Stimulated activated CD4-positive, alpha-beta T cell treated with anti-CD3 and anti-CD28 coated beads, Interleukin-4, amount 100 ng/mL, for 48 hours (primary cell): ENCODE data around the gene RSU1.

ENCODE experiments used
- DNase-seq, 2 donors: peaks; one replicate each; pipeline ENCODE4 v3.0.0-alpha.2; 2020; ENCODE audit warnings: low read depth in 2 of 2

Gene RSU1

DNA sequence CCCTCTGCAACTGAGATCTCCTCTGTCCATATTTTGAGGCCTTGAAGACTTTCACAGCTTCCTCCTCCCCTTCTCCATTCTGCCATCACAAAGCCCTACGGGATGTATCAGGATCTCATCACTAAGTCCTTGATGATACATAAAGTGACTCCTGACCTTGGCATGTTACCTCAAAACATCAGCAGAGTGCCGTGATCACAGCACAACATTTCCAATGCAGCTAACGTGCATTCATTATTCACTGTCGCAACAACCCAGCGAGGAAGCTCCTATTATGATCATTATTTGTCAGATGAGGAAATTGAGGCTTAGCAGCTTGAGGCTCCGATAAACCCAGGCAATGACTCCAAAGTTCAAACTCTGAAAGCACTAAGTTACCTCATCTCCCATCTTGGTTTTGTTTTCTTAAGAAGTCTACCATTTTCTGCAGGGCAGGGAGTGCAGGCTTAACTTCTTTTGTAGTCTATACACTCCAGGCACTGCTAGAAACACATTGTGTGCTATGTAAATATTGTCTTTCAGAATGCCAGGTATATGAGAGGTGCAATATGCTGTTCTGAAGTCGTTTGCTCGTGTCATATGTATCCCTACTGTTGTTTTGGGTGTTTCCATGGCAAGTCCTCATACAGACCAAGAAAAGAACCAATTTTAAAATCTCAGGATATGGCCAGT is 215.0 kb downstream of the RSU1 start:
- DNase-seq: no peak

DNA sequence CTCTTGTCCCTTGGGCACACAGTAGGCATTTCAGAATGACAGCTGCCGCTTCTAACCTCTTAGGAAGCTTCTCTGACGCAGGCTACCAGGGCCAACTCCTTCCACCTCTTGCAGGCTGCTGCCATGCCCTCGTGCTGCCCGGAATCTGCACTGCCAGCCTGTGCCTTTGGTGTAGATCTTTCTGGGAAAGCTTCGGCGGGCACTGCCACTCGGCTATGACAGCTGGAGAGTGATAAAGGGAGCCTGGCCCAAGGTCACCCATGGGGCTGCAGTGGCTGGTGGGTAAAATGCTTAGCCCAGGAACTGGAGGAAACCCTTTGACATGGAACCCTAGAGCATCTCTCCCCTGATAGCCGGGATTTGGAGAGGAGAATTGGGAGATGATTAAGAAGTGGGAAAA is 217.6 kb downstream of the RSU1 start:
- no peak for DNase-seq

DNA sequence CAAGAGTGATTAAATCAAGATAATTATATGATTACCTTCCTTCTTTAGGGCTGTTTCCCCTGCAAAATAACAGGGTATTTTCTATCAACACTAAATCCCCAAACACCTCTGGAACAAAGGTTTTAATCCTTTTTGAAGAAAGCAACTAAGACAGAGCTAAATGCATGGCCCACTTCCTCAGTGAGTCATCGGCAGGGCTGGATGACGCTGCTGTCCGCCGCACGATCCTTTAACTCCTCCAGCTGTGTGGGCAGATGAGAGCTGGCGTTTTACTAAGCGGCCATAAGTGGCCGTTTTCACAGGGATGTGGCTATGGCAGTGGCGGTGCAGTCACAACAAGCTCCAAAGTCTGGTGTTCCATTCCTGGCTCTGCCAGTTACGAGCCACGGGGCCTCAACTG is 219.6 kb downstream of the RSU1 start:
- DNase-seq: no peak

DNA sequence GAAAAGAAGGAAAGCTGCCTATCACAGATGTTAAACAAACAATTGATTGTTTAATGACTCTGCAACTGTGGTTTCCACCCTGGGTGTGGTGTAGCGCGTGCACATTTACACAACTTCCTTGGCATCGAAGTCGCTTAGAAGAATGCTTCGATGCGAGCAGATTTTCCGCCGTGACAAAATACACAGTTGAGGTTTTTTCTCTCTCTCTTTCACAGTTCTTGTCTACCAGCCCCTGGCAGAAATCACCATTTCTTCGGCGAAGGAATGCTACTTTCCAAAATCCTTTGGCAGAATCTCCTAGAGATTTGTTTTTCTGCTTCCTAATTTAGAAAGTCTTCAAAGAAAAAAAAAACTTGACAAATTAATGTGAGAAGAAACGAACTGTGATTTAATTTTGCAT is 224.8 kb downstream of the RSU1 start:
- no peak for DNase-seq

DNA sequence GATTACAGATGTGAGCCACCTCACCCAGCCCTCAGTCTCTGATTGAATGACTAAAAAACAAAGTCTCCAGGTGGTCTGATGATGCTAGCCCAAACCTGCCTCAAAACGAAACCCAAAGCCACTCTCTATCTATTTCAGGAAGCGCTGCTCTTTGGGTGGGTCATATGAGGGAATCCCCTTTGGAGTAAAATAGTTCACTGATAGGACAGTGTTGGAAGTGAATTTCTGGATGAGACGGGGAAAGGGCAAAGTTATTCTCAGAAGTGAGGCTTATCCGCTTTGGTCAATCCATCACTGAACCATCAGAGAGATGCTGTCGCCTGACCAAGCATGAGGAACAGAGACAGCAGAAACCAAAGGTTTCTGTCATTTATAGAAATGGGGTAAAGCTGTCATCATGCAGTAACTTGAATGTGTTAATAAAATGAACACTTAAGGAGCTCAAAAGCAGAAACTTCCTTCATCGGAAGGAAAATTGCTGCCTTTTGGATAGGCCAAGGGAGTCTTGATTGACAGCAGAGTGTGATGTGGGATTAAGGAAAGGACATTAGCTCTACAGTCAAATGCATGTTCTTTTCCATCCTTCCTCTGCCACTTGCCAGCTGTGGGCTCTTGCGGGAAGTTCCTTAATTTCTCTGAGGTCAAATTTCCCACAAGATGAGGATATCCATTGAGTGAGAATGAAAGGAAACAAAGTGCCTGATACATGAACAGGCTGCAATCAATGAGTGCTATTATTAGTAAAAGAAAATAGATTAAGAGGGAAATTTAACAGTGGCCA is 230.7 kb downstream of the RSU1 start:
- no peak for DNase-seq

DNA sequence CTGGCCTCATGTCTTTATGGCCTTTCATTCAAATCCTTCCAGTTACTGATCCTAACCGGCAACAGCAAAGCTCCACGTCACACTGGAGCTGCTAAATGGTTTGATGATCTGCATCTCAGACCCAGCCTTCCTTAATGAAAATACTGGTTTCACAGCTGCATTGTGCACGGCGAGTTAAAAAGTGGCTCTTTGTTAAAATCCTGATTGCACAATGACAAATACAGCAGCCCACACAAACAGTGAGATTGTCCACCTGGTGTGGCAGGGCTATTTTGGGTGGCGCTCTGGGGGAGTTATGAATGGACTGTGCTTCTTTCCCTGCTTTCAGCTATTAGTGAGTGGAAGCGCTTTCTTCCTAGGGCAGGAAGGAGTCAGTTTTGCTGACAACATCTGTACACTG is 232.1 kb downstream of the RSU1 start:
- no peak for DNase-seq

DNA sequence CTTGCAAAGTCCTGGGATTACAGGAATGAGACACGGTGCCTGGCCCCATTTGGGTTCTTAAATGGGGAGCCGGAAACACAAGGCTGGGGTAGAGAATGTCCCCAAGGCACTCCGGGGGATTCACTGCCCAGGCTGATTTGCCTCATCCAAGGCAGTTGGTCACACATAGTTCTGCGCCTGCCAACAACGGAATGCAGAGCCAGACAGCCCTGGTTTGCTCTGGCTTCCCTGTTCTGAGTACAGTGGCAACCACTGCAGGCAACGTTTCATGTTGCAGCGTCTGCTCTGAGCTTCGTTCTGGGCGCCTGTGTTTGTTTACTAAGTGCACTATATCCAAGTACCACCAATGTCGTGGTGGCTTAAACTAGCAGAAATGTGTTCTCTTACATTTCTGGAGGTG is 233.8 kb downstream of the RSU1 start:
- DNase-seq: no peak

DNA sequence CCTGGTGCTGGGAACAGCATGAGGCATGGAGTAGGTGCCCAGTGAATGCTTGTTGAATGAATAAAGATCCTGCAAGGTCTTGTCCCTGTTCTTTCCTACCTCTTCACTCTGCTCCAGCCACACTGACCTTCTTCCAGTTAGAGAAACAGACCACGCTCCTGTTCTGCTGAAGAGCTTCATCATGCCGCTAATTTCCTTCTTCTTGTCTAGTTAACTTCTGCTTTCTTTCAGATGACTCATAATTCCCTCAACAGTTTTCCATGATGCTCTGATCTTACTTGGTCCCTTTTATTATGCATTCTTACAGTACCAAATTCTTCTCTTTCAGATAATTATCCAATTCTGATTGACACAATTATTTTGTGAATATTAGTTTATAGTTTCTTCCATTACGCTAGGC is 236.0 kb downstream of the RSU1 start:
- no peak for DNase-seq

DNA sequence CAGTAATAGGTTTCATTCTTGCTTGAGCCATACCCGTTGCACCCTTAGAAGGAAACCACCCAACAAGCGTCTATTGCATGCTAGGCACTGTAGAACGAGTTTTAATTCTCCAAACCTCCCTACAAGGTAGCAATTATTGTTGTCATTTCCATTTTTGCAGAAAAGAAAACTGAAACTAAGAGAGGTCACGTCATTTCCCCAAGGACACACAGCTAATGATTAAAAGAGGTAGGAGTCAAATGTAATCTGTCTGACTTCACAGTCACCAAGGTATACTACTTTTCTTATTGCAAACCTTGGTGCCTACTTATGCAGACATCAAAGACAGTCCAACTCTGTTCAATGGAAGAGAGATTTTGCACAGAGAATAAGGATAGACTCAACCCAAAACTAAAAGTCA is 246.5 kb downstream of the RSU1 start:
- DNase-seq: no peak

DNA sequence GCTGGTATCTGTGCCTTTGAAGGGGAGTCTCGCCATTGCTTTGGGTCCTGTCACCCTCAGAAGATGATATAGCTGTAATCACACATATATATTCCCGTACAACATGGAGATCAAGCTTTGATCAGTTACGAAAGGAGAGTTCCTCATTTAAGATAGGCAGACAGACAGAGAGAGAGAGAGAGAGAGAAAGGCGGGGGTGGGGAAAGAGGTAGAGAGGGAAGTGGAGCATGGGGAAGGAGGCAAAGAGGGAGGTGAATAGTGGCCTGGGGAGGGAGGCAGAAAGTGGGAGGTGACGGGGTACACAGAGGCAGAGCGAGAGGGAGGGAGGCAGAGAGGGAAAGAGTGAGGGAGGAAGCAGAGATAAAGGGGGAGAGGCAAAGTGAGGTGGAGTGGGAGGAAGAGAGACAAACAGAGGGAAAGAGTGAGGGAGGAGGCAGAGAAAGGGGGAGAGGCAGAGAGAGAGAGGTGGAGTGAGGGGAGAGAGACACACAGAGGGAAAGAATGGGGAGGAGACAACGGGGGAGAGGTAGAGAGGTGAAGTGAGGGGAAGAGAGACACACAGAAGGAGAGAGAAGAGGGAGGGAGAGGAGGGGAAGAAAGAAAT is 250.9 kb downstream of the RSU1 start:
- DNase-seq: no peak

DNA sequence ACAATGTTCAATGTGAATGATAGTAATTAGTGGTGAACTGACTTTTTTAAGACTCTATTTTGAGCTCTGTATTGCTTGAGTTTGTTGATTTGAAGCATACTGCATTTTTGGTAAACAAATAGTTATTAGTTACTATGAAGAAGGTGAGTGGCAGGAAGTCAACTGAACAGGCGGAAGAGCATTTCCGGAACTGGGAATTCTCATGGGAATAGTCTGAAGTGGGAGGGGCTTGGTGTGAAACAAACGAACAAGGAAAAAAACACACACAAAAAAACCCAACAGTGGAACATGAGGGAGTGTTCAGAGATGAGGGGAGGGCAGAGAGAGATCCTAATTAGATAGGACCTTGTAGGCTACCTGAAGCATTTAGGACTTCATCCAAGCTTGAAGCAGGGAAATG is 251.6 kb downstream of the RSU1 start:
- no peak for DNase-seq

DNA sequence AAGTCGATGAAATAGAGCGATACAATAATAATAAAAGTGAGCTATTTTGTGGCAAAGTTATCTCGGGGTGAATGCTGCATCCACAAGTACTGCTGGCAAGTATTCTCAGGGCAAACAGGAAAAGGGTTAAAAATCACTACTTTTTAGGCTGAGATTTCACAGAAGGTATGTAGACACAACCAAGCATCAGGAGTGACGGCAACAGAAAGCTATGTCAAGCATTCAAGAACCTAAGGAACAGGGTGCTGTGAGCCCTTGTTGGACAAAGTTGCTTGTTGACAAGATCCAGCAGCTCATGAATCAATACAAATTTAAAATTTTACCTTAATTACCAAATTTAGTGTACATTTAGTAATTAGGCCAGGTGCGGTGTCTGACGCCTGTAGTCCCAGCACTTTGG is 254.3 kb downstream of the RSU1 start:
- DNase-seq: no peak

DNA sequence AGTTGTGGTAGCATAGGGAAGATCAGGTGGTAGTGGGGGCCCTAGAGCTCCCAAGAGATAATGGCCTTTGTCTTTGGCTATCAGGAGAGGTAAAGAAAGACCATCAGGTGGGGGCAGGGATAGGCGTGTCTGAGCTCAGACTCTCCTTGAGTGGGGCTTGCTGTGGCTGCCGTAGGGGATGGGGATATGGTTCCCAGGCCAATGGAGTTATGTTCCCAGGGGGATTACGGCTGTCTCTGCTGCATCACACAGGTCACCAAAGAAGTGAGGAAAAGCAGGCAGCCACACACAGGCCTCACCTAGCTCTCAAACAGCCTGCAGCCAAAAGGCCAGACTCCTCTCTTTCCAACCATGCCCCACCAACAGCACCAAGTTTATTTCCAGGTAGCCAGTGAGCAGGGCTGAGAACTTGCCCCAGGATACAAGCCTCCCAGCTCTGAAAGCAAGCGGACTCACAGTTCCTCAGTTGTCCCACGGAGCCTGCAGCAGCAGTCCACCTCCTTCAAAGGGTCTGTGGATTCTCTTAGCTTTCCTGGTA is 257.9 kb downstream of the RSU1 start:
- DNase-seq: no peak

DNA sequence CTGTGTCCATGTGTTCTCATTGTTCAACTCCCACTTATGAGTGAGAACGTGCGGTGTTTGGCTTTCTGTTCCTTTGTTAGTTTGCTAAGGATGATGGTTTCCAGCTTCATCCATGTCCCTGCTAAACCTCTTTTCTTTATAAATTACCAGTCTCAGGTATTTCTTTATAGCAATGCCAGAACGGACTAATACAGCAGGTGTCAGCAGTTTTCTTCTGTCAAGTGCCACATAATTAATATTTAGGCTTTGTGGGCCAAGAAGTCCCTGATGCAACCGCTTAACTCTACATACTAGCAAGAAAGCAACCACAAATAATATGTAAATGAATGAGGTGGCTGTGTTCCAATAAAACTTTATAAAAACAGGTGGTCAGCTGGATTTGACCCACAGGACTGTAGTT is 269.3 kb downstream of the RSU1 start:
- no peak for DNase-seq

DNA sequence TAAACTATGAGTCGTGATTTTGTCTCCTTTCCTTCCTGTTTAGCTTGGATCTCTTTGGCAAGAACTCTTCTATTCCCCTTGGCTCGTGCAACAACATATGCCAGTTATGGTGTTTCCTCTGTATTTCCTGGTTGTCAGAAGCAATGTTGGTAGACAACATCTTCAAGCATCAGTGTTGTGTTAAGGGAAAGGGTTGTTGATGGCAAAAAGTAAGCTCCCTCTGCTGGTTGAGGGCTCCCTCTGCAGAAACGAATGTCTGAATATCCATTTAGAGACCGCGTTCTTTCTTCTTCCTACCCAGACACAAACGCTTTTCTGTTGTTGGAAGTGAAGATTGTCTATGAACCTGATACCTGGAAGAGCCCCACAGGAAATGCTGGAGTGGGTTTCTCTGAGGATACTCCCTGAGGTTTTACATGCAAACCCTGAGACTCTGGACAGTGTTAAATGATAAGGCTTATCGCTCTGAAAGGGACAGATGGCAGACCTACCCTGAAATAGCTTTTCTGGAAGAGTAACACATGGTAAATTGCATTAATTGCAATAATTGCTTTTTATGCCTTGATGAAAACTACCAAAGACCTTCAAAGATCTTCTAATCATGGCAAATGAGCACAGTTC is 272.0 kb downstream of the RSU1 start:
- no peak for DNase-seq

DNA sequence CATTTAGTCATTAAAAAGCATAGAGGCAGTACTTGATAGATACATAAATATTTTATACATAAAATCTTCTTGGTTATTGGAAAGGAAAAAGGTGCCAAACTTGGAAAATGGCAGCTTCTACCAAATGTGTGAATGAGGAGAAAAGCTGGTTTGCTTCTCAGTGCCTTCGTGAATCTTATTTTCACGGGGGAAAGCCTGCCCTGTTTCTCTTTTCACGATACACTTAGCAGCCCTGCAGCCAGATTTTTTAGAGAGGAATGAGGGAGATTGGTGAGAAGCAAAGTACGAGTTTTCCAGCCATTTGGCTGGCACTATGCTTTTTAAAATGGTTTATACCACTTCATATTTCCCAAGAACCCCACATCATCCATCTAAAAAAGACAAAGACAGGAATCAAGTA is 272.6 kb downstream of the RSU1 start:
- no peak for DNase-seq

DNA sequence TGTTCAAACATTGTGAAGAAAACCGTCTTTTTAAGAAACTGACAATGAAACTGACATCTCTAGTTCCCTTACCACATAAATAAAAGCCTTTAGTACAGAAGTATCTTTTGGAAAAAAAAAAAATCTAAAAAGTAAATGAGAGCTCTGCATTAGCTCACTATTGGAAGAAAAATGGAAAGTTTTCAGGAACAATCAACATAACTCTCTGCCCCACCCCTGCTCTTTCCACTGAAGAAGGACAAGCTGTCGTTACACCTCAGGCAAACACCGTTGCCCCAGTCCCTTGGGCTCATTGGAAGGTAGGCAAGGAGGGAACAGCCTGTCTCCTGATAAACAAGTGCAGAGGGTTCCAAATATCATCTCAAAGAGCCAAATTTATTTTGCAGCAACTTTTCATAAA is 273.1 kb downstream of the RSU1 start:
- DNase-seq: no peak
